Nephron (organoid): ENCODE measurements around the gene PPP2R2B.

Source experiments
- H3K27ac Mint-ChIP-seq, 3 experiments: 2 replicates each; pipeline ENCODE4 v1.8.0; 2020; ENCODE audit warnings: mixed read lengths in 3 of 3, mild to moderate bottlenecking in 2 of 3, moderate library complexity in 1 of 3
- H3K27me3 Mint-ChIP-seq: 2 replicates; pipeline ENCODE4 v1.8.0; 2021; ENCODE audit warnings: low read depth, mild to moderate bottlenecking, moderate library complexity, mixed read lengths
- H3K36me3 Mint-ChIP-seq: 2 replicates; pipeline ENCODE4 v1.8.0; 2020; ENCODE audit warnings: low read depth, mixed read lengths
- H3K4me1 Mint-ChIP-seq: 2 replicates; pipeline ENCODE4 v1.8.0; 2020; ENCODE audit warnings: mixed read lengths
- H3K4me3 Mint-ChIP-seq, 3 experiments: 2 replicates each; pipeline ENCODE4 v1.8.0; 2020; ENCODE audit warnings: mild to moderate bottlenecking in 3 of 3, mixed read lengths in 3 of 3, moderate library complexity in 2 of 3
- H3K9me3 Mint-ChIP-seq: 2 replicates; pipeline ENCODE4 v1.8.0; 2020; ENCODE audit warnings: mixed read lengths
- CTCF ChIP-seq, 3 experiments: fragments of 200-600 bp; sonication (generic); IDR thresholded peaks; one replicate each; pipeline ENCODE4 v1.5.0; 2021; ENCODE audit warnings: antibody characterized with exemption in 3 of 3; ENCODE audit not compliant: unreplicated experiment in 3 of 3

Gene PPP2R2B

GRCh38 chr5:146635443-146635842, 243.1 kb downstream of the PPP2R2B start:
- peaks cover 4% of the 10 kb centered on the region for H3K27me3 Mint-ChIP-seq
- H3K9me3 Mint-ChIP-seq = no peaks in the 10 kb centered on the region
- peak overlapping the region in 1 of 3 experiments; percentile 28 for H3K27ac Mint-ChIP-seq
- no peaks in the 10 kb centered on the region for H3K4me1 Mint-ChIP-seq
- H3K36me3 Mint-ChIP-seq = no peaks in the 10 kb centered on the region
- TF ChIP-seq CTCF (IDR thresholded peaks at IDR 0.05; ENCODE audit: unreplicated experiment in 3 of 3) = no peak
- no peak overlapping the region for H3K4me3 Mint-ChIP-seq

GRCh38 chr5:146633323-146633764, 245.2 kb downstream of the PPP2R2B start:
- TF ChIP-seq CTCF (IDR thresholded peaks at IDR 0.05; ENCODE audit: unreplicated experiment in 3 of 3) = no peak
- peak overlapping the region in 1 of 3 experiments; percentile 7 for H3K4me3 Mint-ChIP-seq
- H3K27me3 Mint-ChIP-seq = no peaks in the 10 kb centered on the region
- no peaks in the 10 kb centered on the region for H3K4me1 Mint-ChIP-seq
- H3K27ac Mint-ChIP-seq = peak overlapping the region in 2 of 3 experiments; percentile 71 to 93
- no peaks in the 10 kb centered on the region for H3K36me3 Mint-ChIP-seq
- H3K9me3 Mint-ChIP-seq = no peaks in the 10 kb centered on the region

DNA sequence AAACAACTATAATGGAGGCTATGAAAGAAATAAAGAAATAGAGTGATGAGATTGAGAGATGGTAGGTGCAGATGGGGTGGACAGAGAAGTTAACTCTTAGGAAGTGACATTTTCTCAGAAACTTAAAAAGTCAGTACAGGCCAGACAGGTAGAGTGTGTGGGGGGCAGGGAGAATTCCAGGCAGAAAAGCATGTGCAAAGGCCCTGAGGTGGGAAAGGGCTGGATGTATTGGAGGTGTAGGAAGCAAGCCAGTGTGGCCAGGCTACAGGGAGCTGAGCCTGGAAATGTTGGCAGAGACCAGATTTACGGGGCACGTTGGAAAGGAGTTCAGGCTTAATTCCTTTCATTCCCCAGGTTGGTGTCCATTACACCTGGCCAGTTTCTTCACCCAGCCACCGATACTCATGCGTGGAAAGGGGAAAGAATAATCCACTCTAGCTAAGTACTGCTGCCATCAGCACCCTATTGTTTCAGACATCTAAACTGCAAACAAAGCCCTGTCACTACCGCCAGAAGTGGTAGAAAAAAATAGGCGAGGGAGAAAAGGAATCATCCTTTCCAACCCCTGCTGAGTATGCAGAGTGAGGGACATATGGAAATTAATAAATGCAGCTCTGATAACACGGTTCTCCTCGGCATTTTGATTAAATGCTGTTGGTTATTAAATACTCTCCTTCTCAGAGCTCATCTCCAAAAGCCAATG, 245.8 kb downstream of the PPP2R2B start:
- no peaks in the 10 kb centered on the region for H3K36me3 Mint-ChIP-seq
- peaks cover under 1% of the 10 kb centered on the region for H3K27me3 Mint-ChIP-seq
- H3K4me3 Mint-ChIP-seq = no peak overlapping the region
- no peak for TF ChIP-seq CTCF (IDR thresholded peaks at IDR 0.05; ENCODE audit: unreplicated experiment in 3 of 3)
- no peaks in the 10 kb centered on the region for H3K4me1 Mint-ChIP-seq
- no peaks in the 10 kb centered on the region for H3K9me3 Mint-ChIP-seq
- peak overlapping the region in 2 of 3 experiments; percentile 71 to 93 for H3K27ac Mint-ChIP-seq

DNA sequence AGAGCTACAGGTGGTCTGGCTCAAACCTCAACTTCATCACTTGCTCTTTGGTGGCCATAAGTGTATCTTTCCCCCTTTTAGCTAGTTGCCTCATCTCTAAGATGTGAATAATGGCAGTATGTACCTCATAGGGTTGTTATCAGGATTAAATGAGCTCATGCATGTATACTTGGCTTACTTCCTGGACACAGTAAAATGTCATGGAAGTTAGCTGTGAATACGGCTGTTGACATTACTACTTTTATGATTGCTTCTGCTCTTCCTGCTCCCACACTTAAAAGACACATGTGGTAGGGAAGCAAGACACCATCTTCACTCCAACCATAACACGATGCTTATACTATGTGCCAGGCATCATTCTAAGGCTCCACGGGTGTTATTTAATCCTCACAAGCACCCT, 248.1 kb downstream of the PPP2R2B start:
- peaks cover 3% of the 10 kb centered on the region for H3K27me3 Mint-ChIP-seq
- H3K4me3 Mint-ChIP-seq = no peak overlapping the region
- no peak for TF ChIP-seq CTCF (IDR thresholded peaks at IDR 0.05; ENCODE audit: unreplicated experiment in 3 of 3)
- no peaks in the 10 kb centered on the region for H3K9me3 Mint-ChIP-seq
- no peaks in the 10 kb centered on the region for H3K36me3 Mint-ChIP-seq
- H3K27ac Mint-ChIP-seq = no peak overlapping the region
- H3K4me1 Mint-ChIP-seq = no peaks in the 10 kb centered on the region

DNA sequence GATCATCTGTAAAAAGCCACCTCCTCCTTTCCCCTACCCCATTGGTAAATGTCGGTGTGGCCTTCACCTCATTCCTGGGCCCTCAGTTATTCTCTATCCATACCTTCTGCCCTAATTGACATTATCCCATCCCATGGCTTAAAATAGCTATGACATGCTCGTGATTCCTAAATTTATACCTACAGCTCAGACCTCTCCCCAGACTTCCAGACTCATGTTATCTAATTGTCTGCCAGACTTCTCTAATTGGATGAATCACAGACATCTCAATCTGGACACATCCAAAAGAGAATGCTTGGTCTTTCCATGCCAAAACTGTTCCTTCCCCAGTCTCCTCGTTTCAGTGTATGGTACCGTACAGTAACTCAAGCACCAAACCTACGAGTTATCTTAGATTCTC, 249.6 kb downstream of the PPP2R2B start:
- H3K27me3 Mint-ChIP-seq = peaks cover 3% of the 10 kb centered on the region
- no peaks in the 10 kb centered on the region for H3K36me3 Mint-ChIP-seq
- H3K4me3 Mint-ChIP-seq = no peak overlapping the region
- no peaks in the 10 kb centered on the region for H3K9me3 Mint-ChIP-seq
- no peaks in the 10 kb centered on the region for H3K4me1 Mint-ChIP-seq
- no peak for TF ChIP-seq CTCF (IDR thresholded peaks at IDR 0.05; ENCODE audit: unreplicated experiment in 3 of 3)
- no peak overlapping the region for H3K27ac Mint-ChIP-seq

GRCh38 chr5:146626936-146627335, 251.6 kb downstream of the PPP2R2B start:
- peaks cover 3% of the 10 kb centered on the region for H3K27me3 Mint-ChIP-seq
- H3K9me3 Mint-ChIP-seq = no peaks in the 10 kb centered on the region
- H3K4me1 Mint-ChIP-seq = no peaks in the 10 kb centered on the region
- no peak for TF ChIP-seq CTCF (IDR thresholded peaks at IDR 0.05; ENCODE audit: unreplicated experiment in 3 of 3)
- H3K27ac Mint-ChIP-seq = no peak overlapping the region
- no peak overlapping the region for H3K4me3 Mint-ChIP-seq
- H3K36me3 Mint-ChIP-seq = no peaks in the 10 kb centered on the region
